Lung microvascular endothelial cell (primary cell): Measurements from ENCODE around the gene KIF20B. TPM values are rescaled to one million over a fixed set of nuclear protein-coding genes. Genes with fewer than 3 reads are reported as not detected.
"Not testable (repeated sequence)": the region's sequence is repeated elsewhere in the genome, so short reads cannot be mapped to it uniquely, and the experiment has no call there.

Source experiments
- DNase-seq, 2 donors: peaks; one replicate each; pipeline versions ENCODE4 v3.0.0 to v3.0.0-alpha.2; 2010; ENCODE audit warnings: low read depth in 2 of 2
- total RNA-seq: library from RNA; depleted of rRNA; stranded (reverse); fragments of >200 nt; gene quantifications from 2 replicates; pipeline ENCODE4 v1.2.1, GENCODE V29; 2014

Gene KIF20B
- total RNA-seq, 1 donor from 2014 or later, result 2.4 TPM

GRCh38 chr10:89783406-89783805, 82.0 kb downstream of the KIF20B start:
- no peak for DNase-seq

- no peak for DNase-seq
Measured at GRCh38 chr10:89785095-89785494, 83.7 kb downstream of the KIF20B start.

- no peak for DNase-seq
Measured at GRCh38 chr10:89789188-89789877, 87.9 kb downstream of the KIF20B start.

GRCh38 chr10:89792187-89792586, 90.8 kb downstream of the KIF20B start:
- DNase-seq, result peak in 1 of 2 donors; percentile 13

GRCh38 chr10:89793649-89794254, 92.4 kb downstream of the KIF20B start:
- peak; percentile 70 to 81 for DNase-seq

GRCh38 chr10:89795840-89796239, 94.5 kb downstream of the KIF20B start:
- no peak for DNase-seq

- DNase-seq, result no peak
Measured at GRCh38 chr10:89798092-89798491, 96.7 kb downstream of the KIF20B start.

GRCh38 chr10:89799573-89799972, 98.2 kb downstream of the KIF20B start:
- no peak for DNase-seq

- no peak for DNase-seq
Measured at GRCh38 chr10:89805599-89806013, 104.2 kb downstream of the KIF20B start.

GRCh38 chr10:89808842-89809241, 107.5 kb downstream of the KIF20B start:
- no peak for DNase-seq

GRCh38 chr10:89809766-89810165, 108.4 kb downstream of the KIF20B start:
- DNase-seq, result no peak

GRCh38 chr10:89810908-89811525, 109.6 kb downstream of the KIF20B start:
- no peak for DNase-seq

- DNase-seq, result no peak
Measured at GRCh38 chr10:89813546-89813945, 112.2 kb downstream of the KIF20B start.

- no peak for DNase-seq
Measured at GRCh38 chr10:89814278-89814677, 112.9 kb downstream of the KIF20B start.

GRCh38 chr10:89815049-89815853, 113.9 kb downstream of the KIF20B start:
- no peak for DNase-seq

- DNase-seq, result not testable (repeated sequence)
Measured at GRCh38 chr10:89819008-89819407, 117.6 kb downstream of the KIF20B start.

Other genes starting within 250 kb of the KIF20B start
- gene SLC16A12, start 166.0 kb upstream of the KIF20B start, total RNA-seq, result not detected in 2 replicates
- 1.3 and 1.6 TPM in 2 replicates for gene PANK1, start 56.3 kb upstream of the KIF20B start, total RNA-seq